Measurements from ENCODE around the gene CGREF1. TPM values are rescaled to one million over a fixed set of nuclear protein-coding genes. Genes with fewer than 3 reads are reported as not detected.
A peak's percentile ranks its signal among the peaks of the same experiment; 100 is the strongest.

The CGREF1 gene
- total and polyA plus RNA-seq, 3 experiments from 2014 or later: 0.17 to 3.5 (median 2.7) TPM

DNA sequence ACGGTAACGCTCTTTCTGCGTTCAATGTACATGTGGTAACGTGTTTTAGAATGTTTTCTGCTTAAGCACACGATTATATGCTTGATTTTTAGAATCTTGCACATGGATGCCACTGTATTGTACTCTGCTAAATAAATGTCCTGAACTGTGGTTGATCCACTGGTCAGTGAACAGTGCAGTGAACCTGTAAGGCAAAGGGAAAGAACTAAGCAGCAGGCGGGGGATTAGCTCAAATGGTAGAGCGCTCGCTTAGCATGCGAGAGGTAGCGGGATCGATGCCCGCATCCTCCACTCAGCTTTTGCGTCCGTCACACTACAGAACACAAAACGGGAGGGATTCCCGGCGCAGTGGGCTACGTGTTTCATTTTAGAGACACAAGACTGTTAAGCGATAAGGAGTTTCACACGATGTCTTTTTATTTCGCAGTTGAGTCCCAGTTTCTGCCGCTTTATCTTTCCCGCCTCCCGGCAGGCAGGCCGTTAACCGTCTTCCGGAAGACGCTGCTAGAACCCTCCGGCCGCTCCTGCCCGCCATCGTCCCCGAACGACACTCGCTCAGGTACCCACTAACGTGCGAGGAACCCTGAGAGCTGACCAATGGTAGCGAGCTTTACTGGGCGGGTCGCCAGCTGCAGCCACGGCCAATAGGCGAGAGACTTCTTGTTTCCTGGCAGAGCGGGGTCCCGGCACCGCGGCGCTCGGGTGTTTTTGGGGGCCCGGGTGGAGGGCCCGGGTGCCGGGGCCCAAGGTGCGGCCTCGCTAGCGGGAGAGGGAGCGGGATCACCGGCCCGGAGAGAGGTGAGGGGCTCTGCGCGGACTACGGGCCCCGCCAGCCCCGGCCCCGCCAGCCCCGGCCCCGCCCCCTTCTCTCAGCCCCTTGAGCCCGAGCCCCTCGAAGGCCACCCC is 67.7 kb downstream of the CGREF1 start, which contains the start of gene AGBL5:
Gene AGBL5, plus strand, starts transcription at position 673 of the 906 bp plus-strand sequence. CDS start 1,291 bp downstream, outside the sequence.
- peaks cover 14% of the 10 kb centered on the region for H3K4me1 ChIP-seq (ENCODE audit: insufficient read depth, low read length)
- H3K36me3 ChIP-seq (ENCODE audit: insufficient read depth, low read length): peaks cover 8% of the 10 kb centered on the region
- DNase-seq: peak; percentile 92 to 98 (median 96)
- H3K4me1 Mint-ChIP-seq: peaks cover 23 to 26% (median 24%) of the 10 kb centered on the region in 3 donors
- H3K9me3 Mint-ChIP-seq: peaks cover 0 to 10% (median 7%) of the 10 kb centered on the region in 5 donors
- POLR2A ChIA-PET: interaction anchor here (0.6 to 4.9 kb wide), 12 partner anchors 13 to 1173 kb away, joined by 3 to 58 read pairs (median 8); partner anchors contain the start of genes ABHD1, ASXL2, ATRAID and KHK
- H3K27me3 ChIP-seq (ENCODE audit: insufficient read depth, low read length, poor library complexity, severe bottlenecking): no peaks in the 10 kb centered on the region
- H3K27ac ChIP-seq (ENCODE audit: low read depth, low read length): peak within 1 kb of the TSS; percentile 75
- peak within 1 kb of the TSS; percentile 95 to 100 (median 99) for H3K4me3 Mint-ChIP-seq
- CTCF ChIA-PET: interaction anchor here (0.6 to 2.4 kb wide), 16 partner anchors 10 to 1686 kb away, joined by 3 to 15 read pairs (median 4); partner anchors contain the start of genes KHK, OST4 and TMEM214
- peaks cover 0 to 42% (median 8%) of the 10 kb centered on the region in 3 donors for H3K36me3 Mint-ChIP-seq
- H3K9me3 ChIP-seq (ENCODE audit: low read length): no peaks in the 10 kb centered on the region
- peak within 1 kb of the TSS; percentile 88 for H3K4me3 ChIP-seq (ENCODE audit: low read length)
- peak within 1 kb of the TSS; percentile 97 to 100 (median 99) for H3K27ac Mint-ChIP-seq
- H3K27me3 Mint-ChIP-seq: peaks cover 3 to 19% of the 10 kb centered on the region in 2 donors

Other genes starting within 250 kb of the CGREF1 start
- gene MAPRE3, start 148.5 kb downstream of the CGREF1 start, total RNA-seq: 1 to 10 TPM; 2.4 to 3.0 TPM
- gene MAPRE3, start 148.5 kb downstream of the CGREF1 start, polyA plus RNA-seq: 2.0 TPM
- 10 to 100 TPM; 67.6 to 71.7 TPM for gene TMEM214, start 86.2 kb downstream of the CGREF1 start, total RNA-seq
- 36.3 TPM for gene TMEM214, start 86.2 kb downstream of the CGREF1 start, polyA plus RNA-seq
- 10 to 100 TPM; 16.0 to 17.3 TPM for gene AGBL5, start 67.5 kb downstream of the CGREF1 start, total RNA-seq
- 11.5 TPM for gene AGBL5, start 67.5 kb downstream of the CGREF1 start, polyA plus RNA-seq
- gene OST4, start 47.5 kb downstream of the CGREF1 start, total RNA-seq: 100 to 1,000 TPM; 346 to 353 TPM
- gene OST4, start 47.5 kb downstream of the CGREF1 start, polyA plus RNA-seq: 907 TPM
- under 1 TPM; 0.79 to 0.89 TPM for gene EMILIN1, start 40.5 kb downstream of the CGREF1 start, total RNA-seq
- gene EMILIN1, start 40.5 kb downstream of the CGREF1 start, polyA plus RNA-seq: 0.85 TPM
- gene KHK, start 32.4 kb downstream of the CGREF1 start, total RNA-seq: 10 to 100 TPM; 14.5 to 17.8 TPM
- gene KHK, start 32.4 kb downstream of the CGREF1 start, polyA plus RNA-seq: 6.5 TPM
- under 1 TPM; 0.33 to 0.90 TPM for gene ABHD1, start 4.7 kb upstream of the CGREF1 start, total RNA-seq
- gene ABHD1, start 4.7 kb upstream of the CGREF1 start, polyA plus RNA-seq: 1.4 TPM
- gene PREB, start 15.5 kb upstream of the CGREF1 start, total RNA-seq: 10 to 100 TPM; 79.5 to 80.6 TPM
- 68.6 TPM for gene PREB, start 15.5 kb upstream of the CGREF1 start, polyA plus RNA-seq
- not detected for gene PRR30, start 20.3 kb upstream of the CGREF1 start, total RNA-seq
- gene PRR30, start 20.3 kb upstream of the CGREF1 start, polyA plus RNA-seq: not detected
- gene TCF23, start 29.9 kb upstream of the CGREF1 start, total RNA-seq: not detected
- gene TCF23, start 29.9 kb upstream of the CGREF1 start, polyA plus RNA-seq: not detected
- gene ATRAID, start 92.9 kb upstream of the CGREF1 start, total RNA-seq: 100 to 1,000 TPM; 101 to 106 TPM
- 296 TPM for gene ATRAID, start 92.9 kb upstream of the CGREF1 start, polyA plus RNA-seq
- 100 to 1,000 TPM; 109 to 110 TPM for gene SLC5A6, start 93.1 kb upstream of the CGREF1 start, total RNA-seq
- gene SLC5A6, start 93.1 kb upstream of the CGREF1 start, polyA plus RNA-seq: 21.0 TPM
- 100 to 1,000 TPM; 147 to 154 TPM for gene CAD, start 98.2 kb upstream of the CGREF1 start, total RNA-seq
- 27.0 TPM for gene CAD, start 98.2 kb upstream of the CGREF1 start, polyA plus RNA-seq
- under 1 TPM; 0.33 to 0.55 TPM for gene SLC30A3, start 143.9 kb upstream of the CGREF1 start, total RNA-seq
- gene SLC30A3, start 143.9 kb upstream of the CGREF1 start, polyA plus RNA-seq: not detected
- gene DNAJC5G, start 156.3 kb upstream of the CGREF1 start, total RNA-seq: not detected
- not detected for gene DNAJC5G, start 156.3 kb upstream of the CGREF1 start, polyA plus RNA-seq
- under 1 TPM; 0.22 TPM for gene TRIM54, start 163.3 kb upstream of the CGREF1 start, total RNA-seq
- gene TRIM54, start 163.3 kb upstream of the CGREF1 start, polyA plus RNA-seq: not detected
- gene UCN, start 189.3 kb upstream of the CGREF1 start, total RNA-seq: 1 to 10 TPM; 1.7 to 2.6 TPM
- gene UCN, start 189.3 kb upstream of the CGREF1 start, polyA plus RNA-seq: 0.71 TPM
- gene MPV17, start 204.0 kb upstream of the CGREF1 start, total RNA-seq: 10 to 100 TPM; 85.9 to 86.4 TPM
- gene MPV17, start 204.0 kb upstream of the CGREF1 start, polyA plus RNA-seq: 118 TPM
- gene GTF3C2, start 237.6 kb upstream of the CGREF1 start, total RNA-seq: 10 to 100 TPM; 76.7 to 81.7 TPM
- 43.5 TPM for gene GTF3C2, start 237.6 kb upstream of the CGREF1 start, polyA plus RNA-seq